Measurements from ENCODE around the gene RPTOR.
A peak's percentile ranks its signal among the peaks of the same experiment; 100 is the strongest.

Gene RPTOR

GRCh38 chr17:80978499-80979497, 434.2 kb downstream of the RPTOR start:
- DNase-seq (ENCODE audit: low spot score): no peak
- TF ChIP-seq CTCF (IDR thresholded peaks at IDR 0.05; ENCODE audit: extremely low read depth, insufficient read depth, missing control alignments): no peak
- in situ Hi-C loops (cut with MboI; ENCODE audit: low pct_unique_long_range_greater_than_20kb, low sequenced_read_pairs, unreplicated experiment): no loop called here

- TF ChIP-seq CTCF (IDR thresholded peaks at IDR 0.05; ENCODE audit: extremely low read depth, insufficient read depth, missing control alignments): no peak
- DNase-seq (ENCODE audit: low spot score): no peak
- in situ Hi-C loops (cut with MboI; ENCODE audit: low pct_unique_long_range_greater_than_20kb, low sequenced_read_pairs, unreplicated experiment): no loop called here
These were observed 435.1 kb downstream of the RPTOR start for GRCh38 chr17:80979547-80980378.

- in situ Hi-C loops (cut with MboI; ENCODE audit: low pct_unique_long_range_greater_than_20kb, low sequenced_read_pairs, unreplicated experiment): no loop called here
- no peak for DNase-seq (ENCODE audit: low spot score)
These were observed 435.9 kb downstream of the RPTOR start for GRCh38 chr17:80980397-80981061.

GRCh38 chr17:80981062-80981902, 436.6 kb downstream of the RPTOR start:
- in situ Hi-C loops (cut with MboI; ENCODE audit: low pct_unique_long_range_greater_than_20kb, low sequenced_read_pairs, unreplicated experiment): no loop called here
- peak; percentile 94 for TF ChIP-seq CTCF (IDR thresholded peaks at IDR 0.05; ENCODE audit: extremely low read depth, insufficient read depth, missing control alignments)
- DNase-seq (ENCODE audit: low spot score): peak; percentile 88

More at GRCh38 chr17:80980397-80981061, 435.9 kb downstream of the RPTOR start:
- TF ChIP-seq CTCF (IDR thresholded peaks at IDR 0.05; ENCODE audit: extremely low read depth, insufficient read depth, missing control alignments): no peak

GRCh38 chr17:80981929-80982425, 437.3 kb downstream of the RPTOR start:
- no peak for TF ChIP-seq CTCF (IDR thresholded peaks at IDR 0.05; ENCODE audit: extremely low read depth, insufficient read depth, missing control alignments)
- in situ Hi-C loops (cut with MboI; ENCODE audit: low pct_unique_long_range_greater_than_20kb, low sequenced_read_pairs, unreplicated experiment): no loop called here
- no peak for DNase-seq (ENCODE audit: low spot score)

All from GM13977 (cell line).